Subcutaneous abdominal adipose tissue (tissue), 5 donors: ENCODE results near the gene CSRNP2.

Source experiments
- H3K27ac ChIP-seq: one replicate; pipeline ENCODE4 v1.7.0; 2013; ENCODE audit warnings: low read depth, mild to moderate bottlenecking, inconsistent platforms, low read length, moderate library complexity
- H3K27me3 ChIP-seq, 5 donors: one replicate each; pipeline ENCODE4 v1.7.0; 2013; ENCODE audit warnings: low read length in 5 of 5, inconsistent platforms in 1 of 5; ENCODE audit not compliant: control insufficient read depth in 5 of 5, insufficient read depth in 4 of 5
- H3K36me3 ChIP-seq, 5 donors: one replicate each; pipeline ENCODE4 v1.7.0; 2013; ENCODE audit warnings: low read length in 5 of 5; ENCODE audit not compliant: control insufficient read depth in 5 of 5, insufficient read depth in 5 of 5
- H3K4me1 ChIP-seq, 5 donors: one replicate each; pipeline ENCODE4 v1.7.0; 2013; ENCODE audit warnings: low read length in 5 of 5, mild to moderate bottlenecking in 3 of 5, moderate library complexity in 1 of 5; ENCODE audit not compliant: control insufficient read depth in 5 of 5, insufficient read depth in 5 of 5
- H3K4me3 ChIP-seq, 5 donors: one replicate each; pipeline ENCODE4 v1.7.0; 2013; ENCODE audit warnings: low read length in 5 of 5, low read depth in 1 of 5
- H3K9ac ChIP-seq, 5 donors: one replicate each; pipeline ENCODE4 v1.7.0; 2013; ENCODE audit warnings: low read length in 5 of 5, mild to moderate bottlenecking in 4 of 5, moderate library complexity in 3 of 5
- H3K9me3 ChIP-seq, 5 donors: one replicate each; pipeline ENCODE4 v1.7.0; 2013; ENCODE audit warnings: low read length in 5 of 5; ENCODE audit not compliant: control insufficient read depth in 5 of 5
- donor health status: healthy.
- donor health status: healthy.
- donor health status: healthy.
- donor health status: healthy.
- donor health status: healthy.

Gene CSRNP2

DNA sequence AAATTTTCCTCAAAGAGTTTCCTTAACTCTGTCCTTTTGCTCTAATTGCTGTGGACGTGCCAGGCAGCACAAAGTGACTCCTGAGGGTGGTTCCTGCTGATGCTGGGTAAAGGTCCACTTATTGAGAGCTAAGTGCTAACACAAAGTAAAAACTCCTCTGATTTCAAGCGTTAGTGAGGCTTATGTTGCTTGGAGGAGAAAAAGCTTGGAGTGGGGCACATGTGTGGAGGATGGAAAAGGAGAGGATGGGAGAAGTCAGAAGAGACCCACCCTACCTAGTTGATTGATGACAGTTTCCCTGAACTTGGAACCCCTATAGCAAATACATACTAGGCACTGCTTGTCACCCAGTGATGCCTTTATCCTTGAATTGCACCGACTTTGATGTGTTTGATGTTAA, 47.1 kb downstream of the CSRNP2 start:
- no peak overlapping the region for H3K27ac ChIP-seq

DNA sequence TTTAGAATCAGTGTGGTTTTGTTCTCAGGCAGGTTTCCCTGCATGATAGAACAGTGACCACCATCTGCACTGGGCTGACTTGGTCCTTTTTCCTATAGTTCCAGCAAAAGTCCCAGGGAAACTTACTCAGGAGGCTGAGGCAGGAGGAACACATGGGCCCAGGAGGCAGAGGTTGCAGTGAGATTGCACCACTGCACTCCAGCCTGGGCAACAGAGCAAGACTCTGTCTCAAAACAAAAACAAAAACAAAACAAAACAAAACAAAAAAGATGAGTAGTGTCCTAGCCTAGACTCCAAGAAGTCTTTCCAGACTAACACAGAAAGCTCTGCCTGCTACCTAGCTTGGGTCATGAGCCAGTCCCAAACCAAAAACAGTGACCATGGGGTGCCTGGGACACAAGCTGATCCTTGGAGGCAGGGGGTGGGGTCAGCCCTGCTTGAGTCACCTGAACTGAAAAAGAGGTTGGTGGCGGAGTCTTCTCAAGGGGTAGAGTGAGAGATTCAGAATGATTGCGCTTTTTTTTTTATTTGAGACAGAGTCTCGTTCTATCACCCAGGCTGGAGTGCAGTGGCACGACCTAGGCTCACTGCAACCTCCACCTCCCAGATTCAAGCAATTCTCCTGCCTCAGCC, 49.8 kb downstream of the CSRNP2 start:
- H3K4me3 ChIP-seq = no peak overlapping the region
- no peaks in the 10 kb centered on the region for H3K27me3 ChIP-seq
- no peaks in the 10 kb centered on the region for H3K36me3 ChIP-seq
- no peak overlapping the region for H3K9ac ChIP-seq
- no peak overlapping the region for H3K27ac ChIP-seq
- peaks cover 0 to 7% (median 5%) of the 10 kb centered on the region in 5 donors for H3K4me1 ChIP-seq
- no peaks in the 10 kb centered on the region for H3K9me3 ChIP-seq

More for the DNA sequence above, 47.1 kb downstream of the CSRNP2 start:
- H3K4me1 ChIP-seq = no peaks in the 10 kb centered on the region
- H3K4me3 ChIP-seq = no peak overlapping the region
- no peaks in the 10 kb centered on the region for H3K36me3 ChIP-seq
- H3K27me3 ChIP-seq = no peaks in the 10 kb centered on the region
- H3K9ac ChIP-seq = no peak overlapping the region
- H3K9me3 ChIP-seq = no peaks in the 10 kb centered on the region

DNA sequence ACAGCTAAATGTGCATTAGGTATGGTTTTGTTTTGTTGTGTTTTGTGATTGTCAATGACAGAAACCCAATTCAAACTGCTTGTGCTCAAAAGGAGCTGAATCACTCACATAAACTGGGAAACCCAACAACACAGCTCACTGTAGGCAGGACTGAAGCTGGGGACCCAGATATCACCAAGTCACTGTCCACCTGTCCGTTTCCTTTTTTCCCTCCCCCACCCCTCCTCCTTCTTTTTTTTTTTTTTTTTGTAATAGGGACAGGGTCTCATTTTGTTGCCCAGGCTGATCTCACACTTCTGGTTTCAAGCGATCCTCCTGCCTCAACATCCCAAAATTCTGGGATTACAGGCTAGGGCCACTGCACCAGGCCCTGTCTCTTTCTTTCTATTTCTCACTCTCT, 50.3 kb downstream of the CSRNP2 start:
- H3K27ac ChIP-seq = no peak overlapping the region
- H3K27me3 ChIP-seq = no peaks in the 10 kb centered on the region
- H3K4me3 ChIP-seq = no peak overlapping the region
- H3K9ac ChIP-seq = no peak overlapping the region
- H3K36me3 ChIP-seq = no peaks in the 10 kb centered on the region
- H3K9me3 ChIP-seq = no peaks in the 10 kb centered on the region
- peaks cover 0 to 10% (median 10%) of the 10 kb centered on the region in 5 donors for H3K4me1 ChIP-seq

DNA sequence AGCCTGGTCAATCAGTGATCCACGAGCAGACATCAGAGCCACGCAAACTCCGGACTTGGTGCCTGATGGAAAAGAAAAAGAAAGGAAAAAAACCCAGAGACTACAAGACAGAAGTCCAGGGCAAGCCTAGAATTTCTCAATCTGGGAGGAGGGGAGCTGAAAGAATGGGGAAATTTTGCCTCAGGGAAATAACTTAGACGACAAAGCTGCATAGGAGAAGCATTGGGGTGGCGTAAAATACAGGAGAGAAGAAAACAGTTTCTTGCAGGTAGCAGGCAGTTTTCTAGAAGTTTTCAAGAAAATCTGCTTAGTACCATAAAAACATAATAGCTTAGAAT, 54.6 kb downstream of the CSRNP2 start:
- H3K9ac ChIP-seq = peak overlapping the region in 2 of 5 donors; percentile 33 to 56
- H3K27ac ChIP-seq = peak overlapping the region; percentile 69
- H3K9me3 ChIP-seq = no peaks in the 10 kb centered on the region
- peaks cover 0 to 35% (median 29%) of the 10 kb centered on the region in 5 donors for H3K4me1 ChIP-seq
- H3K27me3 ChIP-seq = no peaks in the 10 kb centered on the region
- H3K4me3 ChIP-seq = peak overlapping the region; percentile 35 to 76 (median 41)
- H3K36me3 ChIP-seq = no peaks in the 10 kb centered on the region

DNA sequence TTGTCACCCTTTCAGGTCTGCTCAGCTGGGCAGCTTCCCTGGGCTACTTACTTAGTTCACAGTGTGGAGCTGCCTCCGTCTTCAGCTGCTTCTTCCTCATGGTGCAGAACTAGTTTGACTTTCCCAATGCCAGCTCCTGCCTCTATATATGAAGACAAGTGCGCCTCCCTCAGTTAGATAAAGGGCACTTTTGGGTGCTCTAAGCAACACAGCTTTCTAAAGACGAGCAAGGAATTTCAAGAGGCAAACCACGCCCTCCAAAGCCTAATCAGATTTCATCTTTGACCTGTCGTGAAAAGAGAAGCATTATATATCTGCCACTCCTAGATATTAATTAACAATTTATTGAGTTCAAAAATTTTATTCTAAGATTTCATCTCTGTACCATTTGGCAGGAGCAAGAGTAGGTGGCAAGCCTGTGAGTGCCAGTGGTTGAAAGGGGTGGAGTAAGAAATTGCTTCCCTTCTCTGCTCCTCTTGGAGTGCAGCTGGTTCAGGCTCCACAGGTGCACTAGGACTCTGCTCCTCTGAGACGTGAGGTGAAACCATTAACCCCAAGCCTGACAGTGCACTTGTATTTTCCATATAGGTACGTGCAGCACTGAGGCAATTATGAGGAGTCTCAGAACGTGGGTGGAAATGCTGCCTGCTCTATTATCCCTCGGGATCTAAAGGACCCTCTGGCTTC, 55.1 kb downstream of the CSRNP2 start:
- H3K36me3 ChIP-seq = no peaks in the 10 kb centered on the region
- H3K27me3 ChIP-seq = no peaks in the 10 kb centered on the region
- H3K4me3 ChIP-seq = peak overlapping the region; percentile 35 to 76 (median 41)
- H3K4me1 ChIP-seq = peaks cover 0 to 36% (median 29%) of the 10 kb centered on the region in 5 donors
- H3K27ac ChIP-seq = peak overlapping the region; percentile 69
- peak overlapping the region in 2 of 5 donors; percentile 33 to 56 for H3K9ac ChIP-seq
- no peaks in the 10 kb centered on the region for H3K9me3 ChIP-seq

DNA sequence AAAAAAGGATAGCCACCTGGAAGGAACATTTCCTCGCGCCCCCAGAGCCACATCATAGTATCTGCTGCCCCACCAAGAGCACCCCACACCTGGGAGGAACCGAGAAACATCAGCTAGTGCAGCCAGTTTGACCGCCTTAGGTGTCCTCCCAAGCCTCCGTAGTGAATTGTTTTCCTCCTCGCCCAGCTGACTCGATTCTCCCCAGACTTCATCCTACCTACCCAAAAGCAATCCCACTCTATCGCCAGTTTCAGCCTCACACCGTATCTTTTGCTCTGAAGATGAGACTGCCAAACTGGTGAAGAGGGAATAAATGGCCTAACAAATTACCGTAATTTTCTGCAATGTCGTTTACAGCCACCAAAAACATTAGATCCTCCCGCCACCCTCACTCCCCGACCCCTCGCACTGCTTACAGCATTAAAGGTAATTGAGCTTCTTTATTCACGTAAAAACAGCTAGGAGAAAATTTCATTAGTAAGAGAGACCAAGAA, 56.0 kb downstream of the CSRNP2 start:
- no peak overlapping the region for H3K27ac ChIP-seq
- H3K36me3 ChIP-seq = no peaks in the 10 kb centered on the region
- no peak overlapping the region for H3K9ac ChIP-seq
- H3K9me3 ChIP-seq = no peaks in the 10 kb centered on the region
- H3K4me3 ChIP-seq = no peak overlapping the region
- H3K4me1 ChIP-seq = peaks cover 0 to 40% (median 29%) of the 10 kb centered on the region in 5 donors
- no peaks in the 10 kb centered on the region for H3K27me3 ChIP-seq

DNA sequence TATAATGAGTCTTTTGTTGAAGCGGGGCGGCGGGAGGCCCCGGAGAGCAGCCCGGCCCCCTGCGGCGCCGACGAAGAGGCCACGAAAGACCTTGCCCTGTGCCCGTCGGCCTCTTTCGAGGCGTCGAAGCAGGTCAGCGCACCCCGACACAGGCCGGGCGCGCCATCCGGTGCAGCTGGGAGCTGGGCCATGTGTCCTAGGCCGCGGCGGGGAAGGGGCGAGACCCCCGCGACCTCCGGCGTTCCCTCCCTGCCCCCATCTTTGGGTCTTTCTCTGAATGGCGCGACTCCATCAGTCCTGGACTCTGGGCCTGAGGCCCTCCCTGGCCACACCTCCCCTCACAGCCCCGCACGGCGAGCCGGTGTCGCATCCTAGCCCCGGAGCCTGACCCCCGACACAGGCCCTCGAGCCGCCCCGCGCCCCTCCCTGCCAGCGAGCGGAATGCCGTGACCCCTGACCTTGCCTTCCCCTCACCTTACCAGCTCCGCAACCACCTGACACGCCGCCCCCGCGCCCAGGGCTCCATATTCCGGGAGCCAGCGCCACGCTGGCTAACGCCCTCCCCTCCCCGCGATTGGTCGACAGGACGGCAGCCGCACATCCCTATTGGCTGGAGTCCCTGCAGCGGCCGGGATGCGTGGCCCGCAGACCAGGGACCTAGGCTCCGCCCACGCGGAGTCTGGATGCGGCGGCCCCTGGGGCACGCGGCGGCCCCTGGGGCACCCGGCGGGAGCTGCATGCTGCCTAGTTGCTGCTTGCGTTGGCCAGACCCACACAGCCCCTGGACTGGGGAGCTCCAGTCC, 57.4 kb downstream of the CSRNP2 start, which contains the start of gene SLC11A2:
SLC11A2 (minus strand) TSS at position 549 of the 803 bp plus-strand sequence. CDS start 15,656 bp downstream, outside the sequence.
- Histone ChIP-seq H3K27ac (peak within 1 kb of the TSS; percentile 98), H3K27me3 (no peaks in the 10 kb centered on the region), H3K9ac (peak within 1 kb of the TSS; percentile 73 to 92 (median 89)), H3K9me3 (no peaks in the 10 kb centered on the region), H3K4me1 (peaks cover 0 to 40% (median 29%) of the 10 kb centered on the region in 5 donors), H3K36me3 (no peaks in the 10 kb centered on the region), H3K4me3 (peak within 1 kb of the TSS; percentile 78 to 89 (median 84))

DNA sequence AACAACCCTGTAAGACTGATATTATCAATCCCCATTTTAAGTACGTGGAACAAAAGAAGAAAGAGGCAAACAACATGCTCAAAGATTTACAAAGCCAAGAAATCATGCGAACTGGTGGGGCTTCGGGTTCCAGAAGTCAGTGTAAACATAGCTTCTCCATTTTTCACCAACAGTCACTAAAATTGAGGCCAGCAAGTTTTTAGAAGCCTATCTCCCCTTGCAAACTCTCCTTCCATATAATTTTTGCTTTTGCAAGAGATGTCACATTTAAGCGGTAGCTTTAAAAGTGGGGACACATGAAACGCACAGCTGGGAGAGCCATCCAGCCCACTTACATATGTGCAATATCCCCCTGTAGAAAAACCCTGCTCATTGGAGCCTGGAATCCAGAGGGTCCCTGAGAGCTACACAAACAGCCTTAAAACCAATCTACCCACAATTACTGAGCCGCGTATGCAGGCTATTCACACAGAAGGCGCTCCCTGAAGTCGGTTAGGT, 58.0 kb downstream of the CSRNP2 start:
- peak overlapping the region; percentile 98 for H3K27ac ChIP-seq
- H3K27me3 ChIP-seq = no peaks in the 10 kb centered on the region
- H3K9me3 ChIP-seq = no peaks in the 10 kb centered on the region
- no peaks in the 10 kb centered on the region for H3K36me3 ChIP-seq
- peaks cover 0 to 40% (median 29%) of the 10 kb centered on the region in 5 donors for H3K4me1 ChIP-seq
- peak overlapping the region; percentile 62 to 89 (median 84) for H3K4me3 ChIP-seq
- H3K9ac ChIP-seq = peak overlapping the region; percentile 73 to 92 (median 89)

DNA sequence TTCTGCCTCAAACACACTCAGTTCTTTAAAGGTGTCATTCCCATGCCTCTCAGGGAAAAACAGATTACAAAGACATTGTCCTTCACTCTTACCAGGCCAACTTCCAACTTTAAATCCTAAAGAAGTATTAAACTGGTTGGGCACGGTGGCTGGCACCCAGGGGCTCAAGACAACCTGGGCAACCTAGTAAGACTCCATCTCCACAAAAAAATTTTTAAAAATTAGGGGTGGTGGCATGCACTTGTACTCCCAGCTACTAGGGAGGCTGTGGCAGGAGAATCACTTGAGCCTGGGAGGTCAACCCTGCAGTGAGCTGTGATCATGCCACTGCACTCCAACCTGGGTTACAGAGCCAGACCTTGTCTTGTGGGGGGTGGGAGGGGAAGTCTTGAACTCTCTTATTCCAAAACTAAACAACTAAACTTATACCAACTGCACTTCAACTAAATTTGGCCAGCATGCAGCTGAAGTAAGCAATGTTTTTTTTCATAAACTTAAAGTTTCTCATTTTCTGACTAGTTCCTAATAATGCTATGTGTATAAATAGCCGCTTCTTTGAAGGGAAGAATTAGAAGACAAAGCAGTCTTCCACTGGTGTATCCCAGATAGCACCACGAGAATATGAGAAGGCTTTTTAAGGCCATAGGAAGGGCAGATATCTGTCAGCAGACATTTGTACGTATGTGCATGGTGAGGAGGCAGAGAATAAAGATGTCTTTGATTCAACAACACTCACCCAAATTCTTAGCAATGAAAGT, 59.6 kb downstream of the CSRNP2 start:
- Histone ChIP-seq H3K4me1 (peaks cover 0 to 37% (median 27%) of the 10 kb centered on the region in 5 donors), H3K9me3 (no peaks in the 10 kb centered on the region), H3K27ac (peak overlapping the region; percentile 98), H3K27me3 (no peaks in the 10 kb centered on the region), H3K36me3 (no peaks in the 10 kb centered on the region), H3K9ac (peak overlapping the region; percentile 56 to 92 (median 74)), H3K4me3 (peak overlapping the region in 4 of 5 donors; percentile 36 to 80 (median 44))
